Airway epithelial cell (primary cell): ENCODE results near the gene C13orf42. TPM values are rescaled to one million over a fixed set of nuclear protein-coding genes. Genes with fewer than 3 reads are reported as not detected.

Experiments
- total RNA-seq: library from RNA; depleted of rRNA; stranded (reverse); fragments of >200 nt; gene quantifications from 2 replicates; pipeline ENCODE4 v1.2.3, GENCODE V29; 2015

C13orf42 gene
- not detected in 2 replicates for total RNA-seq

DNA sequence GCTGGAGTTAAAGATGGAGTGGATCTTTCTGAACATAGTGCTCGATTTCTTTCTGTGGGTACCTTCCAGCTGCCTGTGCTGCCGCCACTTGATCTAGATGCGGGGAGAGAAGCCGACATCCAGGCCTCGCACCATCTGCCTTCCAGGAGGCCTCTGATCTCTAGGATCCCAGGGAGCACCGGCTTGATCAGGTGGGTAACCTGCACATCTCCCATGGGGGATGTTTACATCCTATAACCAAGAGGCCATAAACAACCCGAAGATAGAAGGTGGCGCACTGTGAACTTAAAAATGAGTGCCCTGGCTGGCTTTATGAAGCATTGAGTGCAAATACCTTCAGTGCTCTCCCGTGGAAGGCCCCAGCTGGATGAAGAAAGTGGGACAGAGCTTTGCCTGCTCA lies at the start of gene C13orf42:
Gene C13orf42, minus strand, starts transcription at position 101 of the 400 bp plus-strand sequence. Its CDS starts 65 bp downstream, at position 36.

Other genes with a start within 250 kb of the C13orf42 start
- 26.4 and 29.1 TPM in 2 replicates for gene RNASEH2B, start 201.5 kb downstream of the C13orf42 start, total RNA-seq
- not detected in 2 replicates for gene FAM124A, start 111.1 kb upstream of the C13orf42 start, total RNA-seq
- not detected in 2 replicates for gene SERPINE3, start 228.4 kb upstream of the C13orf42 start, total RNA-seq